ENCODE data around the gene RNU11.
A peak's percentile ranks its signal among the peaks of the same experiment; 100 is the strongest.
"Not testable (repeated sequence)": the region's sequence is repeated elsewhere in the genome, so short reads cannot be mapped to it uniquely, and the experiment has no call there.

Gene RNU11

DNA sequence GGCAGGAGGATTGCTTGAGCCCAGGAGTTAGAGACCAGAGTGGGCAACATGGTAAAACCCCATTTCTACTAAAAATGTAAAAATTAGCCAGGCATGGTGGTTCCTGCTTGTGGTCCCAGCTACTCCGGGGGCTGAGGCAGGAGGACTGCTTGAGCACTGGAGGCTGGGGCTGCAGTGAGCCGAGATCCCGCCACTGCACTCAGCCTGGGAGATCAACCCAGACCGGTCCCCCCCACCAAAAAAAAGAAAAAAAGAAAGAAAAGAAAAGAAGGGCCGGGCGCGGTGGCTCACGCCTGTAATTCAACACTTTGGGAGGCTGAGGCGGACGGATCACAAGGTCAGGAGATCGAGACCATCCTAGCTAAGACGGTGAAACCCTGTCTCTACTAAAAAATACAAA lies 18.4 kb downstream of the RNU11 start:
- no peak for DNase-seq

DNA sequence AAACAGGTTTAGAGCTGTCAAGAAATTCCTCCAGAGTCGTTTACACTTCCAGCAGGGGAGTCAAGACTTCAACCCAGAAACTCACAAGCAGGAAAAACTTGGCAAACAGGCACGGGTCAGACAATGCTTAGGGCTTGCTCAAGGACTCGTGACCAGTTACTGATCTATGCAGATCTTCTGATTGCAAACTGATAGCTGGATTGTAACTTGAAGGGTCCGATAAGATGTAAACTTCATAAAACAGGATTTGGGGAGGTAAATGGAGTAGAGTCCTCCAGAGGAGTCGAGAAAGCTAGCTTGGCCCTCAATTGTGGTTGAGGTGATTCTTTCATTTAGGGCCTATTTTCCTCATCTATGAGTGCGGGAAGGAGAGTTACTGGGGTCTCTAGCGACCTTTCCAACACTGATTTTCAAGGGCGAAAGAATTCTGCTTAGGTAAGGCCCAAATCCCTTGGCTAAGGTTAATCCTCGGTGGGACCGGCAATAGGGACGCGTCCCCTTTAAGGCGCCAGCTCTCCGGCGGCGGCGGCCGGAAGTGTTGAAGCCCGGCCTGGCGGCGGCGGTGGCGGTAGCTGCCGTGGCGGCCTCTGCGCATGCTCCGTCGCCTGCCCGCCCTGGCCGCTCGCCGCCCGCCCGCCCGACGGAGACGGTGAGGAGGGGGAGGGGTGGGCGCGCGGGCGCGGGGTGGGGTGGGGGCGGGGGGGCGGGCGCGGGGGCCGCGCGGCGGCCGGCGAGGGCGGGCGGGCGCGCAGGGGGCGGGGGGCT lies 20.0 kb downstream of the RNU11 start, which contains the start of gene GMEB1:
GMEB1 (plus strand) TSS at position 594 of the 765 bp plus-strand sequence. CDS start 14,829 bp downstream, outside the sequence.
- DNase-seq = peak; percentile 72

DNA sequence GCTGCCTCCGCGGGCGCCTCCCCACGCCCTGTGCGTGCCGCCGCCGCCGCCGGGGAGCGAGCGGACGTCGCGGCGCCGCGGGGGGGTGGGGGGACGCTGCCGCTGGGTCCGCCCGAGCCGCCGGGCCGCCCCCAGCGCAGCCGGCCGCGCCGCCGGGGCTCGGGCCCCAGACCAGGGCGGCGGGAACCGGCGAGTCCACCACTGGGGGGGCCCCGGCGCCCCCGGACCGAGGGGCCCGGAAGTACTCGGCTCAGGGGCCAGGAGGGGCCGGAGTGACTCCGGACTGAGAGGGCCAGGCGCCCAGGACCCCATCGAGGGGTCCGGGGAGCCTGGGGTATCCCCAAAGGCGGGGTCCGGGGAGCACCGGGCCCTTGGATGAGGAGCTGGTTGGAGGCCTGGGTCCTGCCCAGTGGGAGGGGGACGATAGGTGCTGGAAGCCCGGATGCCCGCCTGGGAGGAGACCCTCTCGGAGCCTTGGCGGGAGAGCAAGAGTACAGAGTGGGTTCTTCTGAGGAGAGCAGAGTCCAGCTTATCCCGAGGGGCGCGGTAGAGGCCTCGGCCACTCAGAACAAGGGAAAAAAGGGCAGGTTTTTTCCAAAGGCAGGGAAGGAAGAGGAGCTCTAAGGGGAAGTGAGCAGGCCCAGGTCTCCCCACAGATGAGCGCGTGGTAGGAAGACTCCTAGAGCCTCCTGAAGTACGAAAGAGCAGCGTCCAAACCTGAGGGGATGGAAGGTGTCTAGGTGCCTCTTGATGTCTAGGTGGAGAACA lies 20.7 kb downstream of the RNU11 start:
- DNase-seq = peak; percentile 25

DNA sequence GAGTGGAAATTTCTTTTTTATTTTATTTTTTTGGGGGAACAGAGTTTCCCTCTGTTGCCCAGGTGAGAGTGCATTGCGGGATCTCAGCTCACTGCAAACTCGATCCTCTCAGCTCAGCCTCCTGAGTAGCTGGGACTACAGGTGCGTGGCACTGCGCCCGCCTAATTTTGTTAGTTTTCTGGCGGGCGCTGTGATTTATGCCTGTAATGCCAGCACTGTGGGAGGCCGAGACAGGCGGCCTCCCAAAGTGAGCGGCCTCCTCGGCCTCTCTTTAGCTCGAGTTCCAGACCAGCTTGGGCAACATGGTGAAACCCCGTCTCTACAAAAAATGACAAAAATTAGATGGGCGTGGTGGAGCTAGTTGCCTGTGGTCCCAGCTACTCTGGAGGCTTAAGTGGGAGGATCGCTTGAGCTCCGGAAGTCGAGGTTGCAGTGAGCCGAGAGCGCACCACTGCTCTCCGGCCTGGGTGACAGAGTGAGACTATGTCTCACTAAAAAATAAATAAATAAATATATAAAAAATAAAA lies 22.9 kb downstream of the RNU11 start:
- DNase-seq = no peak

DNA sequence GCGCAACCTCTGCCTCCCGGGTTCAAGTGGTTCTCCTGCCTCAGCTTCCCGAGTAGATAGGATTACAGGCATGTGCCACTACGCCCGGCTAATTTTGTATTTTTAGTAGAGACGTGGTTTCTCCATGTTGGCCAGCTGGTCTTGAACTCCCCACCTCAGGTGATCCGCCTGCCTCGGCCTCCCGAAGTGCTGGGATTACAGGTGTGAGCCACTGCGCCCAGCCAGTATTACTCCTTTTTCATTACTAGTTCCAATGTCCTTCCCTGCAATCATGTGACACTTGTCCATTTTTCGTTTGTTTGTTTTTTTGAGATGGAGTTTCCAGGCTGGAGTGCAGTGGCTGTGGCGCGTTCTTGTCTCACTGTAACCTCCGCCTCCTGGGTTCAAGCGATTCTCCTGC lies 24.6 kb downstream of the RNU11 start:
- DNase-seq = not testable (repeated sequence)

DNA sequence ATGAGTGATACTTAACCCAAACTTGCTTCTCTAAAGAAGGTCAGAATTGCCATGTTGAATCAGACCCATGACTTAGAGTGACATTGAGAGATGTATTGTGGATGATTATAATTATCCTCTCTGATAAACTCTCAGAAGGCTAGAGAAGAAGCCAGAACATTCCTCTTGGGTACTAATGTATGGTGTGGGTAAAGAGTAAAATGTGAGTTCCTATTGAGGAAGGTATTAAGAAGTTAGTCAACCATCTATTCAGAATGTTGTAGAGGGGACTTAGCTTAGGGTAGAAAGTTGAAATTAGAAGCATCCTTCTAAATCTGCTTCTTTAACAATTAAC lies 27.5 kb downstream of the RNU11 start:
- DNase-seq = no peak

DNA sequence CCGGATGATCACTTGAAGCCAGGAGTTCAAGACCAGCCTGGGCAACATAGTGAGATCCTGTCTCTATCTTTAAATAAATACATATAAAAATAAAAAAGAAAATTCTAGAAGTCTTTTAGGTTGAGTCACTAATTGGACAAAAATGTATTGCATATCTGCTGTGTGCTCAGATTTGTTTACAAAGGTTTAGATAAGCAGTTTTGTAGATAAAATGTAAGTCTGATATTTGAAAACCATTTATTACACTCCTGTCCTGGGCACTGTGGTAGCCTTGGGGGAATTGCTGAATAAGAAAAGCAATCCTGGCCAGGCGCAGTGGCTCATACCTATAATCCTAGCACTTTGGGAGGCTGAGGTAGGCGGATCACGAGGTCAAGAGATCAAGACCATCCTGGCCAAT lies 31.8 kb downstream of the RNU11 start:
- DNase-seq = no peak

- DNase-seq = no peak
Observed at GRCh38 chr1:28682840-28683239, 34.4 kb downstream of the RNU11 start.

GRCh38 chr1:28684937-28685336 lies 36.5 kb downstream of the RNU11 start:
- DNase-seq = no peak

GRCh38 chr1:28691627-28692026 lies 43.2 kb downstream of the RNU11 start:
- not testable (repeated sequence) for DNase-seq
